Left ventricle myocardium inferior (tissue), 1 donor: ENCODE data around the gene INO80C. TPM values are rescaled to one million over a fixed set of nuclear protein-coding genes. Genes with fewer than 3 reads are reported as not detected.

Source experiments
- DNase-seq: peaks from one replicate; pipeline ENCODE4 v3.0.0-alpha.2; 2020
- H3K27ac ChIP-seq: fragments of 200-600 bp; replicated peaks from 2 replicates; pipeline ENCODE4 v1.8.0; 2021
- H3K27me3 ChIP-seq: fragments of 200-600 bp; 2 replicates; pipeline ENCODE4 v1.8.0; 2021; ENCODE audit warnings: low read depth
- H3K36me3 ChIP-seq: fragments of 200-600 bp; 2 replicates; pipeline ENCODE4 v1.8.0; 2021
- H3K4me1 ChIP-seq: fragments of 200-600 bp; 2 replicates; pipeline ENCODE4 v1.8.0; 2021
- H3K4me3 ChIP-seq: fragments of 200-600 bp; 2 replicates; pipeline ENCODE4 v1.8.0; 2021; ENCODE audit warnings: mild to moderate bottlenecking, moderate library complexity
- H3K9me3 ChIP-seq: fragments of 200-600 bp; replicated peaks from 2 replicates; pipeline ENCODE4 v1.8.0; 2021
- CTCF ChIP-seq: fragments of 200-600 bp; IDR thresholded peaks from 2 replicates; pipeline ENCODE4 v1.8.0; 2021; ENCODE audit warnings: antibody characterized with exemption, mild to moderate bottlenecking, borderline replicate concordance
- intact Hi-C: fragments of 100-400 bp; cut with micrococcal nuclease; formaldehyde crosslinking; loops from one replicate; pipeline ENCODE4 v1.11.0; 2022
- total RNA-seq: library from RNA; stranded (reverse); fragmentation: NEBNext Ultra II Directional; extraction: Animal tissue kit (Norgen Biotek cat#: 25700); gene quantifications from one replicate; pipeline ENCODE4 v1.2.1, GENCODE V29; 2021
- donor health status: DM: no; HTN: yes; CAD: no; lungs with severe emphysema.

Gene INO80C
- total RNA-seq, 1 donor from 2014 or later = 20.3 TPM

- Histone ChIP-seq H3K9me3 (peaks cover 20% of the 10 kb centered on the region), H3K4me1 (no peaks in the 10 kb centered on the region), H3K27ac (no peak overlapping the region), H3K27me3 (no peaks in the 10 kb centered on the region), H3K36me3 (no peaks in the 10 kb centered on the region), H3K4me3 (no peak overlapping the region)
- intact Hi-C loops = no loop called here
- DNase-seq = no peak
- no peak for TF ChIP-seq CTCF
These were observed 65.2 kb downstream of the INO80C start for GRCh38 chr18:35432565-35433001.

- no peaks in the 10 kb centered on the region for H3K36me3 ChIP-seq
- no peak overlapping the region for H3K4me3 ChIP-seq
- intact Hi-C loops = no loop called here
- no peak for TF ChIP-seq CTCF
- no peak for DNase-seq
- H3K4me1 ChIP-seq = no peaks in the 10 kb centered on the region
- H3K27ac ChIP-seq = no peak overlapping the region
- no peaks in the 10 kb centered on the region for H3K27me3 ChIP-seq
- H3K9me3 ChIP-seq = peaks cover 19% of the 10 kb centered on the region
These were observed 66.4 kb downstream of the INO80C start for GRCh38 chr18:35431374-35431741.

GRCh38 chr18:35430721-35431373, 66.9 kb downstream of the INO80C start:
- Histone ChIP-seq H3K4me1 (no peaks in the 10 kb centered on the region), H3K36me3 (no peaks in the 10 kb centered on the region), H3K4me3 (no peak overlapping the region), H3K27me3 (no peaks in the 10 kb centered on the region), H3K27ac (no peak overlapping the region), H3K9me3 (peaks cover 14% of the 10 kb centered on the region)
- intact Hi-C loops = no loop called here
- no peak for TF ChIP-seq CTCF
- DNase-seq = no peak

- intact Hi-C loops = no loop called here
- Histone ChIP-seq H3K27me3 (no peaks in the 10 kb centered on the region), H3K36me3 (no peaks in the 10 kb centered on the region), H3K4me1 (no peaks in the 10 kb centered on the region), H3K27ac (no peak overlapping the region), H3K9me3 (no peaks in the 10 kb centered on the region), H3K4me3 (no peak overlapping the region)
- no peak for TF ChIP-seq CTCF
- no peak for DNase-seq
These were observed 71.0 kb downstream of the INO80C start for GRCh38 chr18:35426786-35427185.

- no peak overlapping the region for H3K4me3 ChIP-seq
- no peak for TF ChIP-seq CTCF
- H3K27ac ChIP-seq = no peak overlapping the region
- no peaks in the 10 kb centered on the region for H3K27me3 ChIP-seq
- peaks cover 5% of the 10 kb centered on the region for H3K9me3 ChIP-seq
- intact Hi-C loops = no loop called here
- no peaks in the 10 kb centered on the region for H3K4me1 ChIP-seq
- H3K36me3 ChIP-seq = no peaks in the 10 kb centered on the region
- no peak for DNase-seq
These were observed 73.4 kb downstream of the INO80C start for GRCh38 chr18:35424356-35424755.
